NT2/D1 (cell line): ENCODE data around the gene MBTPS1.

Experiments used
- DNase-seq: peaks from one replicate; pipeline ENCODE4 v3.0.0-alpha.2; 2011; ENCODE audit warnings: low read depth, low spot score
- H3K27me3 ChIP-seq: 2 replicates; pipeline ENCODE4 v1.6.0; 2011; ENCODE audit warnings: mild to moderate bottlenecking; ENCODE audit not compliant: insufficient read length, insufficient read depth
- H3K36me3 ChIP-seq: 2 replicates; pipeline ENCODE4 v1.6.1; 2011; ENCODE audit warnings: mild to moderate bottlenecking, low read length, mixed read lengths; ENCODE audit not compliant: insufficient read depth, insufficient read length
- H3K4me1 ChIP-seq: 2 replicates; pipeline ENCODE4 v1.5.1; 2011; ENCODE audit not compliant: insufficient read depth, insufficient read length
- H3K4me3 ChIP-seq: 2 replicates; pipeline ENCODE4 v1.5.1; 2011; ENCODE audit warnings: low read depth; ENCODE audit not compliant: insufficient read length
- H3K9ac ChIP-seq: 2 replicates; pipeline ENCODE4 v1.6.0; 2011; ENCODE audit warnings: low read depth; ENCODE audit not compliant: insufficient read length
- H3K9me3 ChIP-seq: 2 replicates; pipeline ENCODE4 v1.5.1; 2011; ENCODE audit warnings: mild to moderate bottlenecking, low read length; ENCODE audit not compliant: insufficient read depth
- SUZ12 ChIP-seq: IDR thresholded peaks from 2 replicates; pipeline ENCODE4 v1.6.1; 2011; ENCODE audit not compliant: insufficient read length, insufficient read depth; ENCODE audit errors: extremely low read depth
- YY1 ChIP-seq: IDR thresholded peaks from 2 replicates; pipeline ENCODE4 v1.6.1; 2011; ENCODE audit not compliant: insufficient read length, insufficient read depth
- ZNF274 ChIP-seq: IDR thresholded peaks from 2 replicates; pipeline ENCODE4 v1.6.1; 2011; ENCODE audit warnings: mild to moderate bottlenecking, low read depth, low read length

The MBTPS1 gene

DNA sequence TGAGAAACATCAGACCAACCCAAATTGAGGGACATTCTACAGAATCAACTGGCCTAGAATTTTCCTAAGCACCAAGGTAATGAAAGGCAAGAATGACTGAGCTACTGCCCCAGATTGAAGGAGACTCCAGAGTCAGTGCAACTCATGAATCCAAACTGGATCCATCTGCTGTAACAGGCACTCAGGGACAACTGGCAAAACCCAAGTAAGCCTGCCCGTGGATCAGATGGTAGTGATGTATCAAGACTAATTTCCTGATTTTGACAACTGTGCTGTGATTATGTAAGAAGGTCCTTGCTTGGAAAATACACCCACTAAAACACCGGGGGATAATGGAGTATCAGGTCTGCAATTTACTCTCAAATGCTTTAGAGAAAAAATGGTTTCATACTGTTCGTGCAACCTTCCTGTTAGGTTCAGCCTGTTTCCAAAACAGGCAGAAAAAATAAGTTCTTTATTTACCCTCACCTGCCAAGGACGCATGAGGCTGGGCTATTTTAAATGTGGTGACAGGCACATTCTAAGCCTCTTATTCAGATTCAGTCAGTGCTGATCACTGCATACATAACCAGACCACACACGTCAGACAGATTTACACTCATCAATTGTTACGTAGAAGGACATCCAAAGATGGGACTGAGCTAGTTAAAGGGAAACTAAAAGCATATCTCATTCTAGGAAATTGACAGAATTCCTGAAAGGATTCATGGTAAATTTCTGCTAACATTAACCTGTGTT lies 7.0 kb downstream of the MBTPS1 start:
- H3K27me3 ChIP-seq = no peaks in the 10 kb centered on the region
- DNase-seq = no peak

DNA sequence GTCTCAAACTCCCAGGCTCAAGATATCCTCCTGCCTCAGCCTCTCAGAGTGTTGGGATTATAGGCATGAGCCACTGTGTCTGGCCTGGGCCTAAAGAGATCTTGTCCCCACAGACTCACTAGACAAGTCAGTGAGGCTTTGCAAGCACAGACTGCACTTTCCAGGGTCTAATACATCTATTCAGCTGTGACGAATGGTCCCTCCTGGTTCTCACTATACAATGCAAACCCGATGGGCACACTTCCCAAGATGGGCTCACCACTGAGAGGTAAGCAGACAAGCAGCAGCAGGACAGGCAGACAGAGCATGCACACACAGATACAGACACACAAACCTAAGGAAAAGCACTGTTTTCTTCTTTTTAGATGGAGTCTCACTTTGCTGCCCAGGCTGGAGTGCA lies 8.8 kb downstream of the MBTPS1 start:
- Histone ChIP-seq H3K9me3 (no peaks in the 10 kb centered on the region), H3K9ac (no peak overlapping the region), H3K36me3 (peaks cover 28% of the 10 kb centered on the region), H3K27me3 (no peaks in the 10 kb centered on the region), H3K4me1 (peaks cover 13% of the 10 kb centered on the region), H3K4me3 (no peak overlapping the region)
- DNase-seq = no peak
- TF ChIP-seq YY1 (no peak), SUZ12 (no peak), ZNF274 (no peak)

More for the DNA sequence above, 7.0 kb downstream of the MBTPS1 start:
- TF ChIP-seq ZNF274 (no peak), SUZ12 (no peak), YY1 (no peak)
- no peaks in the 10 kb centered on the region for H3K9me3 ChIP-seq
- H3K4me1 ChIP-seq = peaks cover 13% of the 10 kb centered on the region
- H3K36me3 ChIP-seq = peaks cover 28% of the 10 kb centered on the region
- no peak overlapping the region for H3K4me3 ChIP-seq
- no peak overlapping the region for H3K9ac ChIP-seq

DNA sequence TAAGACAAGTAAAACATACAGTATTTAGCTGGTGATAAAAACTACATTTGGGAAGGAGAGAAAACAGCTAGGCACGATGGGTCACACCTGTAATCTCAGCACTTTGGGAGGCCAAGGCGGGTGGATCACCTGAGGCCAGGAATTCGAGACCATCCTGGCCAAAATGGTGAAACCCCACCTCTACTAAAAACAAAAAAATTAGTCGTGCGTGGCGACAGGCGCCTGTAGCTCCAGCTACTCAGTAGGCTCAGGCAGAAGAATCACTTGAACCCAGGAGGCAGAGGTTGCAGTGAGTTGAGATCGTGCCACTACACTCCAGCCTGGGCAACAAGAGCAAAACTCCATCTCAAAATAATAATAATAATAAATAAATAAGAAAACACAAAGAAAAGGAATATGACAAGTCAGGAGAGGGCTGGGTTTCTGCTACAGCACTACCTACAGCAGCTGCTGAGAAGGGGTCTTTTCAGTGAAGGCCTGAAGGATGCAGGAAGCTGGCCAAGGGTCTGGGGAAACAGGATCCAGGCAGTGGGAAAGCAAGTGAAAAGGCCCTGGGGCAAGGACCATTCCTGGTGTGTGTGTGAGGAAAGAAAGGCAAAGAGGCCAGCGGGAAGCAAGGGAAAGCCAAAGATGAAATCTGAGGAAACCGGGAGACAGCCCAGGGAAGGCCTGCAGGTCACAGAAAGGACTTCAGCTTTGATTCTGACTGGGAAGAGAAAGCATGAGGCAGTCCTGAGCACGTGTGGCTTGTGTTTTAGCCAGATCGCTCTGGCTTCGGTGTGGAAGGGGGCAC lies 10.6 kb downstream of the MBTPS1 start:
- Histone ChIP-seq H3K9me3 (no peaks in the 10 kb centered on the region), H3K27me3 (no peaks in the 10 kb centered on the region), H3K36me3 (peaks cover 36% of the 10 kb centered on the region), H3K9ac (no peak overlapping the region), H3K4me3 (no peak overlapping the region), H3K4me1 (peaks cover 13% of the 10 kb centered on the region)
- no peak for TF ChIP-seq YY1
- TF ChIP-seq ZNF274 = no peak
- TF ChIP-seq SUZ12 = no peak
- no peak for DNase-seq

DNA sequence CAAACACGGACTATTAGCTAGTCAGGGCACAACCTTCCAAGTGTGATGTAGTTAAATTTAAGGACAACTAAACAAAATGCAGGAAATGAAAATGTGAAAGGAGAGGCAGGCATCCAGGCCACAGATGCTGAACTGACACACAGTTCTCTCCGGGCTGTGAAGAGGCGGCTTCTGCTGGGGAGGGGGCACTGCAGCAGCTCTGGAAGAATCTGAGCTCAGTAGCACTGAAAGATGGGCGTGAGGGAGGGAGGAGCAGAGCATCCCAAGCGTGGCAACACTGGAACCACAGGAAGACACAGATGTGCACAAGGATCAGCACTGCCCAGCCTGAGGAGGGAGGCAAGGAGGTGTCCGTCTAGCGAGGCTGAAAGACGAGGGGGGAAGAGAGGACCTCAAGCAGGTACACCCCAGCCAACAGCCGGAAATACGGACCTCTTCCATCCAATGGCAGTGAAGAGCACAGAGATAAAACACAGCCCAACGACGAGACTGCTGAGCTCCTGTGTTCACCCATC lies 11.4 kb downstream of the MBTPS1 start:
- H3K36me3 ChIP-seq = peaks cover 33% of the 10 kb centered on the region
- no peak for DNase-seq
- TF ChIP-seq SUZ12 = no peak
- no peak for TF ChIP-seq ZNF274
- TF ChIP-seq YY1 = no peak
- H3K27me3 ChIP-seq = no peaks in the 10 kb centered on the region
- H3K4me1 ChIP-seq = peaks cover 9% of the 10 kb centered on the region
- no peaks in the 10 kb centered on the region for H3K9me3 ChIP-seq
- H3K9ac ChIP-seq = no peak overlapping the region
- no peak overlapping the region for H3K4me3 ChIP-seq

DNA sequence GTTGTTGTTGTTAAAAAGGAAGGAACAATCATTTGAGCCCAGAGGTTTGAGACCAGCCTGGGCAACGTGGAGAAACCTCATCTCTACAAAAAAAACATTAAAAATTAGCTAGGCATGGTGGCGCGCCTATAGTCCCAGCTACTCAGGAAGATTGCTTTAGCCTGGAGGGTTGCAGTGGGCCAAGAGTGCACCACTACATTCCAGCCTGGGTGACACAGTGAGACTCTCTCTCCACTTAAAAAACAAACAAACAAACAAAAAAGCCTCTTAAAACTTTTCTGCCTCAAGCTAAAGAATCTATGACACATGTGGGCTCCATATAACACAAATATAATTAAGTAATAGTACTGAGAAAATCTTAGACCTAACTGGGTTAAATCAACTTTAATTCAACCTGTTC lies 12.5 kb downstream of the MBTPS1 start:
- H3K9ac ChIP-seq = no peak overlapping the region
- H3K4me1 ChIP-seq = peaks cover 9% of the 10 kb centered on the region
- TF ChIP-seq YY1 (no peak), SUZ12 (no peak), ZNF274 (no peak)
- no peak for DNase-seq
- no peaks in the 10 kb centered on the region for H3K27me3 ChIP-seq
- no peak overlapping the region for H3K4me3 ChIP-seq
- no peaks in the 10 kb centered on the region for H3K9me3 ChIP-seq
- peaks cover 28% of the 10 kb centered on the region for H3K36me3 ChIP-seq

DNA sequence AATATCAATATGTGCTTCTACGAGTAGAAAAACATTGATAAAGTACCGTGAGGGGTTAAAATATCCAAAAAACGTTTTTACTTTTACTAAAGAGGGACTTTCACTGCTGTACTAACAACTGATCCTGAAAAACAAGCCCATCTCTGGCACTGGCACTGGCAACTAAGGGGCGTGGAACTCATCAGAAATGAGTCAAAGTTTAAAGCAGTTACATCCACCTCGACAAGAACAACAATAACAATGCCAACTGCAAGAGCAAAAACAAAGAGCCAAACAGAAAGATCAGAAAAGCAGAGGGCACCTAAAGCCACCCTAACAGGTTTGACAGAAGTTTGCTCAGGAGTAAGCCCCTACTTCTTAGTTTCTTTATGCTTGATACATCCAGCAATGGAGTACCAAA lies 13.1 kb downstream of the MBTPS1 start:
- H3K9me3 ChIP-seq = no peaks in the 10 kb centered on the region
- peaks cover 9% of the 10 kb centered on the region for H3K4me1 ChIP-seq
- H3K36me3 ChIP-seq = peaks cover 28% of the 10 kb centered on the region
- no peak for DNase-seq
- no peak for TF ChIP-seq YY1
- TF ChIP-seq ZNF274 = no peak
- no peak for TF ChIP-seq SUZ12
- H3K9ac ChIP-seq = no peak overlapping the region
- H3K27me3 ChIP-seq = no peaks in the 10 kb centered on the region
- H3K4me3 ChIP-seq = no peak overlapping the region

DNA sequence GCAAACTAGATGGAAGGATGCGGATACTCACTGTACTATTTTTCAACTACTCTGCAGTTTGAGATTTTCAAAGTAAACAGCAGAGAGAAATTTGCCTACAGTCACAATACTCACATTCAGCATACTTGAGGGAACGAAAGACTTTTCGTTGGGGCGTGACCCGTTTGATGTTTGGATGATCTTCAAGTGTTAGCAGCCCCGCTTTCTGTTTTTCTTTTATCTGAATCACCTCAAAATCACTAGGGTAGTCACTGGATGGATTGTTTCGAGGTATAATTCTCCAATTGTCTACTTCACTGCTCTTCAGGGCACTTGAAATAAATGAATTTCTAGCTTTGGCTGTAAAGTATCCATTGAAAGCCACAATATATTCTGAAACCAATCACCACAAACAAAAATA lies 17.8 kb downstream of the MBTPS1 start:
- Histone ChIP-seq H3K4me1 (no peaks in the 10 kb centered on the region), H3K36me3 (peaks cover 63% of the 10 kb centered on the region), H3K9me3 (no peaks in the 10 kb centered on the region), H3K9ac (no peak overlapping the region), H3K4me3 (no peak overlapping the region), H3K27me3 (no peaks in the 10 kb centered on the region)
- DNase-seq = no peak
- no peak for TF ChIP-seq YY1
- TF ChIP-seq ZNF274 = no peak
